GM12873 (cell line): Measurements from ENCODE around the gene ITPRIP.

Experiments
- TF ChIP-seq, protein P1 (sequence below): IDR thresholded peaks from 2 replicates; pipeline ENCODE4 v1.5.1; 2012; ENCODE audit warnings: low read depth, mild to moderate bottlenecking, moderate library complexity, low read length, control low read depth; ENCODE audit not compliant: insufficient read depth; ENCODE audit errors: missing control alignments

The ITPRIP gene

GRCh38 chr10:104268713-104269645 is 69.3 kb downstream of the ITPRIP start, which contains the start of gene GSTO2:
TSS of gene GSTO2 (plus strand) at chr10:104269184. CDS start at chr10:104274916, 5,732 bp downstream.
- TF ChIP-seq, protein P1, sequence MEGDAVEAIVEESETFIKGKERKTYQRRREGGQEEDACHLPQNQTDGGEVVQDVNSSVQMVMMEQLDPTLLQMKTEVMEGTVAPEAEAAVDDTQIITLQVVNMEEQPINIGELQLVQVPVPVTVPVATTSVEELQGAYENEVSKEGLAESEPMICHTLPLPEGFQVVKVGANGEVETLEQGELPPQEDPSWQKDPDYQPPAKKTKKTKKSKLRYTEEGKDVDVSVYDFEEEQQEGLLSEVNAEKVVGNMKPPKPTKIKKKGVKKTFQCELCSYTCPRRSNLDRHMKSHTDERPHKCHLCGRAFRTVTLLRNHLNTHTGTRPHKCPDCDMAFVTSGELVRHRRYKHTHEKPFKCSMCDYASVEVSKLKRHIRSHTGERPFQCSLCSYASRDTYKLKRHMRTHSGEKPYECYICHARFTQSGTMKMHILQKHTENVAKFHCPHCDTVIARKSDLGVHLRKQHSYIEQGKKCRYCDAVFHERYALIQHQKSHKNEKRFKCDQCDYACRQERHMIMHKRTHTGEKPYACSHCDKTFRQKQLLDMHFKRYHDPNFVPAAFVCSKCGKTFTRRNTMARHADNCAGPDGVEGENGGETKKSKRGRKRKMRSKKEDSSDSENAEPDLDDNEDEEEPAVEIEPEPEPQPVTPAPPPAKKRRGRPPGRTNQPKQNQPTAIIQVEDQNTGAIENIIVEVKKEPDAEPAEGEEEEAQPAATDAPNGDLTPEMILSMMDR: no peak

- TF ChIP-seq, protein P1: no peak
Observed at GRCh38 chr10:104268405-104268712, 69.9 kb downstream of the ITPRIP start.

- TF ChIP-seq, protein P1: no peak
Observed at GRCh38 chr10:104267721-104268404, 70.4 kb downstream of the ITPRIP start.

DNA sequence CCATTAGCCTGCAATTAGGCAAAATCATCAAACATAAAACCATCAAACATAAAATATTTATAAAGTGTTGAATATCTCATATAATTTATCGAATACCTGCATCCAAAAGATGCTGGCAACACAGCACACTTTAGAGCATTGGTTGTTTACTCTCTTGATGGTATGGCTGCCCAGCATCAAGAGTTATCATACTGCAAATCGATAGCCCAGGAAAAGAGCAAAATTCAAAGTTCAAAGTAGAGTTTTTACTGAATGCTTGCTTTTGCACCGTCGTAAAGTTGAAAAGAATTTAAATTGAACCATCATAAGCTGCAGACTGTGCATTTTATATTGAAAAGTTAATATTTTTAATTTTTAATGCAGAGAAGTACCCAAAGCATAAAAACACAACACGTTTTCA is 73.5 kb downstream of the ITPRIP start:
- TF ChIP-seq, protein P1: no peak

GRCh38 chr10:104262055-104262454 is 76.2 kb downstream of the ITPRIP start:
- TF ChIP-seq, protein P1: no peak

DNA sequence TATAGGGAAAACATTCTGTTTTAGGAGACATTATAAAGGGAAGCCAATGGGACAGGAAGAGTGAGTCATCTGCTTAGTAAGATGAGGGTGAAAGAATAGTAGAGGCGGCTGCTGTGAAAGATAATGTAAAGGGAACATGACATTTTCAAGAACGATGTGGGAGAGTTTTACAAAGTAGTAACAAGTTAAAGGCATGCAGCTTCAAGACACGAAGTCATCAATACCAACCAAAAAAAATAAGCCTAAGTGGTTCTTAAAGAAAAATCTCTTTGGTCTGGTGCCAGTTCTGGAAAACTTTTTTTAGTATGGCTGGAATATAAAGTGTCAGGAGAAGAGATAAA is 77.5 kb downstream of the ITPRIP start:
- TF ChIP-seq, protein P1: no peak

DNA sequence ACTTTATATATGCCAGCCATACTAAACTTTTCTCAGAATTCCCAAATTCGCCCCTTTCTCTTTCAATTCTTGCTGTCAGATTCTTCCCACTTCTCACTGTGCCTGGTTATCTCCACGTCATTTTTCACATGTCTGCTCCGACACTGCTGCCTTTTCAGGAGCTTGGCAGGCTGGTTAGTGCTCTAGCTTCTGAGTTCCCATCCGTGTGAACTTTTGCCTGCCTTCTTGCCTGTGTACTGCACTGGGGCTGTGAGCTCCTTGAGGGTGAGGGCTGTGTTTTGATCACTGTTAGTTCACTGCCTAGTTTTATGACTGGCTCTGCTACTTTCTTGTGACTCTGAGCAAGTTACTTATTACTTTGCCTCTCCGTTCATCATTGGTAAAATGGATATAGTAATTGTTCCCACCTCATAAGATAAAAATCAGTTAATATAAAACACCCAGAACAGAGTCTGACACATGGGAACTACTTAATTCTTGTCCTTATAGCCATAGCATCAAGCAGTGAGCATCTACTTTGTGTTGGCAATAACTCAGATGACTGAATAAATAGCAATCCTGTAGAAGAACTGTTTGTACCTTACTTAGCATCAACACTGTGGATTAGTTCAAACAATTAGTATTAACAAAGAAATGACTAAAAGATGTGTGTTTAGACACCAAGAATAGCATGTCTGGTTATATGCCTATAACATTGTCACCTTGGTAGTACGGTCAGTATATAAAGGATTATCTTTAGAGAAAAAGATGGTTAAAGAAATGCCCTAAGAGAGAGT is 78.1 kb downstream of the ITPRIP start:
- TF ChIP-seq, protein P1: no peak
